CD4-positive, CD25-positive, alpha-beta regulatory T cell (primary cell): ENCODE data around the gene ABHD6. TPM values are rescaled to one million over a fixed set of nuclear protein-coding genes. Genes with fewer than 3 reads are reported as not detected.

Experiments used
- ATAC-seq, 2 donors: fragments of 150-1000 bp; cut with Tn5 transposase; one replicate each; pipeline ENCODE4 v1.10.0; 2021; ENCODE audit warnings: low read depth in 2 of 2, moderate number of reproducible peaks in 2 of 2, moderate library complexity in 1 of 2
- DNase-seq, 3 donors: peaks; one replicate each; pipeline versions ENCODE4 v3.0.0 to v3.0.0-alpha.2; 2012 to 2022; ENCODE audit warnings: mixed read lengths in 1 of 3
- H3K27ac ChIP-seq: one replicate; pipeline ENCODE4 v1.7.0; 2013; ENCODE audit warnings: mild to moderate bottlenecking, low read length; ENCODE audit not compliant: insufficient read depth, poor library complexity, severe bottlenecking
- H3K27me3 ChIP-seq: one replicate; pipeline ENCODE4 v1.7.0; 2013; ENCODE audit warnings: low read length; ENCODE audit not compliant: control insufficient read depth, insufficient read depth
- H3K36me3 ChIP-seq: one replicate; pipeline ENCODE4 v1.7.0; 2013; ENCODE audit warnings: mild to moderate bottlenecking, low read length, moderate library complexity; ENCODE audit not compliant: control insufficient read depth, insufficient read depth
- H3K4me1 ChIP-seq: 2 replicates; pipeline ENCODE4 v1.7.0; 2013; ENCODE audit warnings: mild to moderate bottlenecking, low read length; ENCODE audit not compliant: insufficient read depth, control insufficient read depth, poor library complexity, severe bottlenecking
- H3K4me3 ChIP-seq: one replicate; pipeline ENCODE4 v1.7.0; 2013; ENCODE audit warnings: low read depth, mild to moderate bottlenecking, low read length, moderate library complexity
- H3K9me3 ChIP-seq, 2 experiments: 1 replicate in 1 of 2; 2 replicates in 1 of 2; pipeline ENCODE4 v1.7.0; 2013; ENCODE audit warnings: low read length in 2 of 2, mild to moderate bottlenecking in 1 of 2, moderate library complexity in 1 of 2; ENCODE audit not compliant: control insufficient read depth in 2 of 2
- H3K27ac Mint-ChIP-seq, 3 donors: one replicate each; pipeline ENCODE4 v1.8.0; 2020 to 2022; ENCODE audit warnings: mild to moderate bottlenecking in 3 of 3, mixed read lengths in 3 of 3, moderate library complexity in 2 of 3
- H3K27me3 Mint-ChIP-seq: one replicate; pipeline ENCODE4 v1.8.0; 2022; ENCODE audit warnings: mild to moderate bottlenecking, mixed read lengths
- H3K36me3 Mint-ChIP-seq: one replicate; pipeline ENCODE4 v1.8.0; 2020; ENCODE audit warnings: mixed read lengths
- H3K4me1 Mint-ChIP-seq, 4 donors: one replicate each; pipeline ENCODE4 v1.8.0; 2020 to 2022; ENCODE audit warnings: mixed read lengths in 4 of 4, mild to moderate bottlenecking in 1 of 4
- H3K4me3 Mint-ChIP-seq, 4 donors: one replicate each; pipeline ENCODE4 v1.8.0; 2020 to 2022; ENCODE audit warnings: mild to moderate bottlenecking in 4 of 4, mixed read lengths in 4 of 4, moderate library complexity in 3 of 4
- H3K9me3 Mint-ChIP-seq, 7 donors: one replicate each; pipeline ENCODE4 v1.8.0; 2020 to 2022; ENCODE audit warnings: mixed read lengths in 7 of 7, mild to moderate bottlenecking in 3 of 7, moderate library complexity in 2 of 7
- polyA plus RNA-seq, 4 donors: library from polyadenylated mRNA; unstranded; fragments of 300-500 nt; fragmentation: Illumina TruSeq; gene quantifications; one replicate each; pipeline ENCODE4 v1.2.3, GENCODE V29; 2021
- total RNA-seq: library from RNA; stranded (reverse); gene quantifications from one replicate; pipeline ENCODE4 v1.2.3, GENCODE V29; 2022

ABHD6 gene
- total and polyA plus RNA-seq, 5 donors from 2014 or later = 3.8 to 7.8 (median 4.7) TPM

DNA sequence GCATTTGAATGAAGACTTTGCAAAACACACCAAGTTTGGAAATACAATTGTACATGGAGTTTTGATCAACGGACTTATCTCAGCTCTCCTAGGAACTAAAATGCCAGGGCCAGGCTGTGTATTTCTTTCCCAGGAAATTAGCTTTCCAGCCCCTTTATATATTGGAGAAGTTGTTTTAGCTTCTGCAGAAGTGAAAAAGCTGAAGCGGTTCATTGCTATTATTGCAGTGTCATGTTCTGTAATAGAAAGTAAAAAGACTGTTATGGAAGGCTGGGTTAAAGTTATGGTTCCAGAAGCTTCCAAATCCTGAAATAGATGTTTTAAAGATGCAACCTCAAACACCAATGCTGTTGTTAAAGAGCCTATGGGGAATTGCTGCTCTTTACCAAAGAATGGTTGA, 80.2 kb downstream of the ABHD6 start:
- peaks cover 0 to 12% (median 10%) of the 10 kb centered on the region in 4 donors for H3K4me1 Mint-ChIP-seq
- H3K27me3 ChIP-seq = no peaks in the 10 kb centered on the region
- no peaks in the 10 kb centered on the region for H3K9me3 ChIP-seq
- H3K4me3 ChIP-seq = no peak overlapping the region
- DNase-seq (no peak), ATAC-seq (no peak)
- H3K27ac ChIP-seq = no peak overlapping the region
- H3K4me3 Mint-ChIP-seq = no peak overlapping the region
- H3K9me3 Mint-ChIP-seq = no peaks in the 10 kb centered on the region
- peaks cover 48% of the 10 kb centered on the region for H3K36me3 ChIP-seq
- no peaks in the 10 kb centered on the region for H3K4me1 ChIP-seq
- peaks cover 21% of the 10 kb centered on the region for H3K36me3 Mint-ChIP-seq
- no peaks in the 10 kb centered on the region for H3K27me3 Mint-ChIP-seq
- no peak overlapping the region for H3K27ac Mint-ChIP-seq

DNA sequence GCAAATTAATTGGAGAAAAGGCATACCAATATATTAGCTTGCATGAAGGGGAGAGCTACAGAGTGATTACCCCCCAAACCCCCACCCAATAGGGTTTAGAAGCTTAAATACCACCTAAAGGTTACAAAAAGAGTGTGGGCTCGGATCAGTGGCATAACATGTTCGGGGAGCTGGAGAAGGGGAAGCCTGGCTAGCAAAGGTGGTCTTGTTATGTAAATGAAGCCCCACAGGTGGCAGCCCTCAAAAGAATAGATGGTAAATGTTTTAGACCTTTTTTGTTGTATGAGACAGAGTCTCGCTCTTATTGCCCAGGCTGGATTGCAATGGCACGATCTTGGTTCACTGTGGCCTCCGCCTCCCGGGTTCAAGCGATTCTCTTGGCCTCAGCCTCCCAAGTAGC, 84.2 kb downstream of the ABHD6 start:
- DNase-seq (no peak), ATAC-seq (no peak)
- no peaks in the 10 kb centered on the region for H3K9me3 Mint-ChIP-seq
- H3K4me3 Mint-ChIP-seq = no peak overlapping the region
- peaks cover 8% of the 10 kb centered on the region for H3K36me3 Mint-ChIP-seq
- no peaks in the 10 kb centered on the region for H3K27me3 Mint-ChIP-seq
- H3K27ac Mint-ChIP-seq = no peak overlapping the region
- H3K4me1 ChIP-seq = peaks cover 10% of the 10 kb centered on the region
- H3K27me3 ChIP-seq = no peaks in the 10 kb centered on the region
- no peaks in the 10 kb centered on the region for H3K9me3 ChIP-seq
- no peak overlapping the region for H3K4me3 ChIP-seq
- H3K4me1 Mint-ChIP-seq = peaks cover 8 to 24% (median 19%) of the 10 kb centered on the region in 4 donors
- no peak overlapping the region for H3K27ac ChIP-seq
- peaks cover 19% of the 10 kb centered on the region for H3K36me3 ChIP-seq

DNA sequence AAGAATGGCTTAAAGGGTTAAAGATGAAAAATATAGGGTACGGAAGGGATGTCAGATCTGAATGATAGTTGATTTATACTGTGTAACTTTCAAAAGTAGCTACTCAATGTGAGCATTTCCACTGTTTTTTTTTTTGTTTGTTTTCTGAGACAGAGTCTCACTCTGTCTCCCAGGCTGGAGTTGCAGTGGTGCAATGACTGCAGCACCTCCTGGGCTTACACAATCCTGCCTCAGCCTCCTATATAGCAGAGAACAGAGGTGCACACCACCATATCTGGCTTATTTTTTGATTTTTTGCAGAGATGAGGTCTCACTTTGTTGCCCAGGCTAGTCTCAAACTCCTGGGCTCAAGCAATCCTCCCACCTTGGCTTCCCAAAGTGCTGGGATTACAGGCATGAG, 85.2 kb downstream of the ABHD6 start:
- H3K27ac Mint-ChIP-seq = peak overlapping the region in 1 of 3 donors; percentile 38
- no peak for ATAC-seq

DNA sequence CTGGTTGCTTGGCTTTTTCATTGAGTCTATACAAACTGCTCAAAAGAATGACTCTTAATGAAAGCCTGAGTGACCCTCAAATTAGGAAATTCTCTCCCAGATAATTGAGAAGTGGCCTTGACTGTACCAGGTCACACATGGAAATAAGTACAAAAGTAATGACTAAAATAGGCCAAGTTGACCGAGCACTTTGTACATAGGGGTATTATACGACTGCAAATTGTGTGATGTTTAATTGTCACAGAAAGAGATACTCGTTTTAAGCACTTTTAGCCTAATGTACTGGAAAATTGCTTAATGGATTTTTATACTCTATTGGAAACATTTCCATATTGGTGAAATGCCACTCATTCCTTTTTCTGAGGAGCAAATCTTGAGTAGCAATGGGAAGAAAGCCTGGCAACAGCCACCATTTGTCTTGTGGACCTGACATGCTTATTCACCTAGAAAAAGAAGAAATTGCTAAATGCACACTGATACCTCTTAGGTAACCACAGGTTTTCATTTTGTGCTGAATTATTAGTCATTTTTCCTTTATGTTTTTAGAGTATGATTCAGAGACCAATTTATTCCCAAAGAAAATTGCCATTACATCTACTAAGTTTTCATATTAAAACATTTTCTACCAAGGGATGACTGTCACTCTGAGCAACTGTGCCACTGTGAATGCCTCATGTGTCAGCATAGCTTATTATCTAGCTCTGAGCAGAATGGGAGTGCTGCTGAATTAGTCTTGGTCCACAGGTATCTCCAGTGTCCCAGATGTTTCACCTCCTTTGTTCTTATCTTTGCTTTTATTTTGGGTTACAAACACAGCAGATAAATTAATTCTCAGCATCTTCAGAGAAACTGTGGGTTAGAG, 86.2 kb downstream of the ABHD6 start:
- H3K4me3 ChIP-seq = no peak overlapping the region
- no peaks in the 10 kb centered on the region for H3K27me3 ChIP-seq
- ATAC-seq (no peak), DNase-seq (no peak)
- Mint-ChIP-seq H3K9me3 (no peaks in the 10 kb centered on the region), H3K27me3 (no peaks in the 10 kb centered on the region), H3K4me3 (no peak overlapping the region), H3K4me1 (peaks cover 8 to 24% (median 19%) of the 10 kb centered on the region in 4 donors), H3K27ac (peak overlapping the region; percentile 18 to 83 (median 75)), H3K36me3 (peaks cover 4% of the 10 kb centered on the region)
- peak overlapping the region; percentile 24 for H3K27ac ChIP-seq
- peaks cover 10% of the 10 kb centered on the region for H3K4me1 ChIP-seq
- H3K36me3 ChIP-seq = peaks cover 6% of the 10 kb centered on the region
- no peaks in the 10 kb centered on the region for H3K9me3 ChIP-seq

More for the DNA sequence above, 85.2 kb downstream of the ABHD6 start:
- Histone ChIP-seq H3K4me3 (no peak overlapping the region), H3K4me1 (peaks cover 10% of the 10 kb centered on the region), H3K27me3 (no peaks in the 10 kb centered on the region), H3K36me3 (peaks cover 9% of the 10 kb centered on the region), H3K27ac (no peak overlapping the region), H3K9me3 (no peaks in the 10 kb centered on the region)
- no peak for DNase-seq
- no peak overlapping the region for H3K4me3 Mint-ChIP-seq
- no peaks in the 10 kb centered on the region for H3K9me3 Mint-ChIP-seq
- no peaks in the 10 kb centered on the region for H3K27me3 Mint-ChIP-seq
- H3K36me3 Mint-ChIP-seq = peaks cover 4% of the 10 kb centered on the region
- peaks cover 8 to 24% (median 19%) of the 10 kb centered on the region in 4 donors for H3K4me1 Mint-ChIP-seq

DNA sequence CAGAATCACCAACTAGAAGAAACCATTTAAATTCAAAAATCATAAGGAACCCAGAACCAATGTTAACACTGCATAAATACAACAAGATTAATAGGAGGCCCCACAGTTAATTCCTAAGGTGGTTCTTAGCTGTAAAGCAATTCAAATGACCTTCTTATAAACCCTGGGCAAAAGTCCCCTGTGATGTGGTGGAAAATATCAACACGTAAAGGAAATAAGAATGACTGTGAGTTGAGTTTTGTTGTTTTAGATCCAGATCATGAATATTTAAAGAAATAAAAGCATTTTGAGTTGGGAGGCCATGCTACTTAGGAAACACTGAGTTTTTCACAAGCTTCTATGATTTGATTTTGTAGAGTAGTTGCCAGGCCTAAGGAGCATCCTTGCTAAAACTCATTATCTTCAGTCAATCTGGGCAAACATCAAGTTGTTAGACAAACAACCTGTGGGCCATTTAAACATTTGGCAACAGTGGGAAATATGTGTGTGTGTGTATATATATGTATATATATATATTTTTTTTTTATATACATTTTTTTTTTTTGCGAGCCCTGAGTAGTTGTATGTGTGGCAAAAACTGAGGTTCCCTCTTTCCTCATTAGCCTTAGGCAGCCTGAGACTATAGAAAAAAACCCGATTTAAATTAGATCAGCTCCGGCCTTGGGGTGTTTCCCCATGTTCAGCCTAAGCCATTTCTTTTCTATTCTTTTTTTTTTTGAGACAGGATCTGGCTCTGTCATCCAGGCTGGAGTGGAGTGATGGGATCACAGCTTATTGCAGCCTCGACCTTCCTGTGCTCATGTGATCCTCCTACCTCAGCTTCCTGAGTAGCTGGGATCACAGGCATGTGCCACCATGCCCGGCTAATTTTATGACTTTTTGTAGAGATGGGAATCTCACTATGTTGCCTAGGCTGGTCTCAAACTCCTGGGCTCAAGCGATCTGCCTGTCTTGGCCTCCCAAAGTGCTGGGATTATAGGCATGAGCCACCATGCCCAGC, 87.1 kb downstream of the ABHD6 start:
- Mint-ChIP-seq H3K4me1 (peaks cover 8 to 24% (median 18%) of the 10 kb centered on the region in 4 donors), H3K9me3 (peaks cover 0 to 1% (median 0%) of the 10 kb centered on the region in 7 donors), H3K4me3 (no peak overlapping the region), H3K27me3 (no peaks in the 10 kb centered on the region), H3K27ac (peak overlapping the region; percentile 42 to 83 (median 75)), H3K36me3 (no peaks in the 10 kb centered on the region)
- ATAC-seq (no peak), DNase-seq (peak in 2 of 3 donors; percentile 21 to 45)
- H3K36me3 ChIP-seq = no peaks in the 10 kb centered on the region
- peak overlapping the region; percentile 24 for H3K27ac ChIP-seq
- H3K9me3 ChIP-seq = no peaks in the 10 kb centered on the region
- H3K27me3 ChIP-seq = no peaks in the 10 kb centered on the region
- peaks cover 10% of the 10 kb centered on the region for H3K4me1 ChIP-seq
- no peak overlapping the region for H3K4me3 ChIP-seq

DNA sequence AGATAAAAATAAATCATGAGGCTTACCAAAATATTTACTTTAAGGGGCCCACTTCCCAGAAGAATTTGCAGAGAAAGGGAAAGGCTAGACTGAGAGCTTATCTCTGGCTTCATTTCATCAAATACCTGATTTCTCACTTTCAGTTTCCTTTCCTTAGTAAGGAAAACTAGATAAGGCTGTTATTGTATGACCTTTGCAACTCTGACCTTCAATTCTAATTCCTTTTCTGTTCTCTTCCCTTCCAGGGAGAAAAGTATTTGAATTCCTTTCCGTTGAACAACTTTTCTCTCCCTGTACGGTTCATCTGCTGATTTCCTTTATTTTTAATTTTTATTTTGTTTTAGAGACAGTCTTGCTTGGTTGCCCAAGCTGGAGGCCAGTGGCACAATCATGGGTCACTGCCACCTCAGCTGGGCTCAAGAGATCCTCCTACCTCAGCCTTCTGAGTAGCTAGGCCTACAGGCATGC, 88.0 kb downstream of the ABHD6 start:
- Histone ChIP-seq H3K9me3 (no peaks in the 10 kb centered on the region), H3K36me3 (no peaks in the 10 kb centered on the region), H3K4me3 (no peak overlapping the region), H3K27ac (no peak overlapping the region), H3K27me3 (no peaks in the 10 kb centered on the region), H3K4me1 (peaks cover 10% of the 10 kb centered on the region)
- ATAC-seq = no peak
- Mint-ChIP-seq H3K4me3 (no peak overlapping the region), H3K4me1 (peaks cover 8 to 24% (median 18%) of the 10 kb centered on the region in 4 donors), H3K36me3 (no peaks in the 10 kb centered on the region), H3K9me3 (peaks cover 0 to 1% (median 0%) of the 10 kb centered on the region in 7 donors), H3K27me3 (no peaks in the 10 kb centered on the region), H3K27ac (peak overlapping the region in 2 of 3 donors; percentile 42 to 83)
- DNase-seq = no peak

DNA sequence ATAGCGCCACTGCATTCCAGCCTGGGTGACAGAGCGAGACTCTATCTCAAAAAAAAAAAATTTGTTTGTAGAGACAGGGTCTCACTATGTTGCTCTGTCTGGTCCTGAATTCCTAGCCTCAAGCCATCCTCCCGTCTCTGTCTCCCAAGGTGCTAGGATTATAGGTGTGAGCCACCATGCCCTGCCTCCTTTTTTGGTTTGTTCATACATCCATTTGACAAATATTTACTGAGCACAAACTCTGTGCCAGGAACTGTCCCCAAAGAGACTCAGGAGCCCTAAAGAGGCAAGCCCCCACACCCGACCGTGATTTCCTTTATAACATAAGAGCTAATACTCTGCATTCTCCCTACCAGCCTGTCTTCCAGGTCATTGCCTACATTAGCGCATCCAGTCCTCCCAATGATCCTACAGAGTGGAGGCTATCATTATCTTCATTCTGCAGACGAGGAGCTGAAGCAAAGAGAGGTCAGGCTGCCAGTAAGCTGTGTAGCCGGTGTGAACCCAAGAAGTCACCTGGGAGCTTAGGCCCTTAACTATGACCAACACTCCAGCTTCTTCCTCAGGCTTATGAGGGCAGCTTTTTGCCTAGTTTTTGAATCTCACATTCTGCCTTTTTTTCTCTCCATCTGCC, 88.8 kb downstream of the ABHD6 start:
- no peaks in the 10 kb centered on the region for H3K27me3 ChIP-seq
- peaks cover 10% of the 10 kb centered on the region for H3K4me1 ChIP-seq
- ATAC-seq (no peak), DNase-seq (no peak)
- no peak overlapping the region for H3K4me3 ChIP-seq
- Mint-ChIP-seq H3K27me3 (no peaks in the 10 kb centered on the region), H3K4me3 (peak overlapping the region in 1 of 4 donors; percentile 9), H3K4me1 (peaks cover 8 to 20% (median 16%) of the 10 kb centered on the region in 4 donors), H3K36me3 (no peaks in the 10 kb centered on the region), H3K9me3 (peaks cover 0 to 1% (median 0%) of the 10 kb centered on the region in 7 donors), H3K27ac (peak overlapping the region in 1 of 3 donors; percentile 68)
- H3K36me3 ChIP-seq = no peaks in the 10 kb centered on the region
- H3K9me3 ChIP-seq = no peaks in the 10 kb centered on the region
- no peak overlapping the region for H3K27ac ChIP-seq
